Neural progenitor cell (in vitro differentiated cells): ENCODE measurements around the gene GZMA.

Experiments used
- CTCF ChIP-seq: fragments of 200-600 bp; sonication (generic); IDR thresholded peaks from 2 replicates; pipeline ENCODE4 v1.5.1; 2017; ENCODE audit warnings: antibody characterized with exemption, mild to moderate bottlenecking
- EZH2phosphoT487 ChIP-seq: fragments of 200-600 bp; sonication (generic); IDR thresholded peaks from 2 replicates; pipeline ENCODE4 v1.6.1; 2017; ENCODE audit warnings: antibody characterized with exemption

GRCh38 chr5:55110217-55110616 is 7.8 kb downstream of the GZMA start:
- TF ChIP-seq CTCF: no peak
- no peak for TF ChIP-seq EZH2phosphoT487
